K562 (cell line): ENCODE results near the gene MICAL2. TPM values are rescaled to one million over a fixed set of nuclear protein-coding genes. Genes with fewer than 3 reads are reported as not detected.

Source experiments
- ATAC-seq: fragments of 200-7000 bp; cut with Tn5 transposase; 3 replicates; pipeline ENCODE4 v1.9.1; 2020; ENCODE audit warnings: moderate library complexity
- BruUV-seq: library from RNA; stranded (reverse); fragments of 400-500 nt; replicated peaks from 2 replicates; lab custom pipeline; 2021; lab: Mats Ljungman, UMichigan
- CTCF ChIA-PET: fragments of 300-600 bp; formaldehyde crosslinking; extraction: SDS; loops from one replicate; lab custom pipeline; 2021; ENCODE audit warnings: low intra/inter-chr PET ratio; lab: Yijun Ruan, JAX
- POLR2A ChIA-PET: fragments of 300-600, 350-650 bp; sonication (Branson Sonifier 250); formaldehyde crosslinking; extraction: SDS; loops from one replicate; lab custom pipeline; 2021; ENCODE audit warnings: antibody characterized with exemption, inconsistent platforms; lab: Yijun Ruan, JAX
- DNase-seq, 4 experiments: peaks; one replicate each; pipeline versions ENCODE4 v3.0.0 to v3.0.0-alpha.2; 2011 to 2018; ENCODE audit warnings: low spot score in 3 of 4, mixed read lengths in 3 of 4; ENCODE audit errors: extremely low read depth in 1 of 4
- FAIRE-seq: peaks from 2 replicates; lab custom pipeline; 2011; peaks lifted over from hg19 to GRCh38; lab: Jason Lieb, UNC
- H2AFZ ChIP-seq: 2 replicates; pipeline ENCODE4 v1.6.0; 2011; ENCODE audit warnings: low read depth, low read length, control low read depth, inconsistent platforms
- H3K27ac ChIP-seq: fragments of 200-600 bp; 3 replicates; pipeline ENCODE4 v1.8.0; 2011; ENCODE audit warnings: low read depth, mild to moderate bottlenecking, control low read depth, inconsistent platforms, low read length, moderate library complexity, mixed read lengths; ENCODE audit errors: extremely low read depth
- H3K27me3 ChIP-seq, 2 experiments: fragments of 300-600 bp in 1 of 2; 2 replicates in 1 of 2; 3 replicates in 1 of 2; pipeline versions ENCODE4 v1.6.0 to v1.8.0; 2011; ENCODE audit warnings: inconsistent platforms in 2 of 2, low read length in 2 of 2, mild to moderate bottlenecking in 1 of 2, mixed read lengths in 1 of 2, moderate library complexity in 1 of 2; ENCODE audit not compliant: control insufficient read depth in 2 of 2, insufficient read depth in 2 of 2
- H3K36me3 ChIP-seq: fragments of 300-600 bp; 3 replicates; pipeline ENCODE4 v1.8.0; 2011; ENCODE audit warnings: mild to moderate bottlenecking, low read length, inconsistent platforms; ENCODE audit not compliant: control insufficient read depth, insufficient read depth
- H3K4me1 ChIP-seq, 2 experiments: fragments of 200-600 bp in 1 of 2; replicated peaks in 1 of 2; 2 replicates in 1 of 2; 3 replicates in 1 of 2; pipeline versions ENCODE4 v1.5.1 to v1.8.0; 2011; ENCODE audit warnings: inconsistent platforms in 2 of 2, low read length in 2 of 2, mild to moderate bottlenecking in 1 of 2, mixed read lengths in 1 of 2, moderate library complexity in 1 of 2; ENCODE audit not compliant: control insufficient read depth in 2 of 2, insufficient read depth in 2 of 2
- H3K4me2 ChIP-seq: 2 replicates; pipeline ENCODE4 v1.6.1; 2011; ENCODE audit warnings: low read length, control low read depth, inconsistent platforms, mixed read lengths; ENCODE audit not compliant: insufficient read depth
- H3K4me3 ChIP-seq: fragments of 200-600 bp; sonication (generic), shearing (Covaris generic); 2 replicates; pipeline ENCODE4 v1.5.1; 2016; ENCODE audit warnings: control low read depth, inconsistent platforms
- H3K79me2 ChIP-seq: fragments of 200-600 bp; 3 replicates; pipeline ENCODE4 v1.8.0; 2011; ENCODE audit warnings: low read length, inconsistent platforms; ENCODE audit not compliant: control insufficient read depth, insufficient read depth
- H3K9ac ChIP-seq, 2 experiments: 2 replicates each; pipeline versions ENCODE4 v1.6.0 to v1.6.1; 2011; ENCODE audit warnings: low read depth in 2 of 2, low read length in 2 of 2, control low read depth in 1 of 2, inconsistent platforms in 1 of 2, mild to moderate bottlenecking in 1 of 2, mixed read lengths in 1 of 2; ENCODE audit not compliant: insufficient read depth in 1 of 2
- H3K9me1 ChIP-seq: one replicate; pipeline ENCODE4 v1.6.0; 2011; ENCODE audit warnings: inconsistent platforms, mild to moderate bottlenecking, low read length, moderate library complexity; ENCODE audit not compliant: control insufficient read depth, insufficient read depth
- H3K9me3 ChIP-seq: replicated peaks from 2 replicates; pipeline ENCODE4 v1.5.1; 2011; ENCODE audit warnings: low read depth, low read length, inconsistent platforms; ENCODE audit not compliant: control insufficient read depth, insufficient read depth
- H4K20me1 ChIP-seq: replicated peaks from 2 replicates; pipeline ENCODE4 v1.6.1; 2011; ENCODE audit warnings: low read length, inconsistent platforms, mixed read lengths; ENCODE audit not compliant: control insufficient read depth, insufficient read depth
- ATF7 ChIP-seq: fragments of 450-650 bp; IDR thresholded peaks from 2 replicates; pipeline ENCODE4 v1.7.1; 2014; ENCODE audit warnings: mild to moderate bottlenecking, moderate library complexity
- ELF1 ChIP-seq: fragments of 200-800 bp; sonication (Bioruptor generic); IDR thresholded peaks from 2 replicates; pipeline ENCODE4 v1.6.1; 2016; ENCODE audit warnings: missing genetic modification characterization, missing compliant biosample characterization
- HMGN3 ChIP-seq: IDR thresholded peaks from 2 replicates; pipeline ENCODE4 v1.6.1; 2011; ENCODE audit warnings: borderline replicate concordance, low read depth, mild to moderate bottlenecking, mixed read lengths, low read length; ENCODE audit not compliant: insufficient read length; ENCODE audit errors: extremely low read depth
- RAD21 ChIP-seq, 2 experiments: fragments of 250-450 bp in 1 of 2; fragments of 450-650 bp in 1 of 2; sonication (Bioruptor Pico) in 1 of 2; formaldehyde crosslinking in 1 of 2; IDR thresholded peaks in 1 of 2; conservative IDR thresholded peaks in 1 of 2; 2 replicates each; pipeline versions ENCODE4 v1.4.0 to v1.8.0; 2020 to 2022; ENCODE audit warnings: mild to moderate bottlenecking in 2 of 2, moderate library complexity in 1 of 2
- ZNF184 ChIP-seq: sonication (generic); formaldehyde crosslinking; IDR thresholded peaks from 2 replicates; pipeline ENCODE4 v1.5.0; 2020; ENCODE audit warnings: missing genetic modification reagents
- WGBS: fragments of 100-300 bp; shearing (Covaris generic); methylation state at CpG from one replicate; pipeline ENCODE4 v1.1.6; 2016; ENCODE audit warnings: low coverage, mixed read lengths; ENCODE audit not compliant: insufficient coverage; ENCODE audit errors: missing lambda C conversion rate; 5-methylcytosine and 5-hydroxymethylcytosine counted together
- in situ Hi-C: fragments of 300-500 bp; cut with MboI; formaldehyde crosslinking; loops from 4 replicates; pipeline ENCODE4 v1.15.0; 2018; ENCODE audit warnings: inconsistent platforms, mixed read lengths
- intact Hi-C: fragments of 100-400 bp; cut with micrococcal nuclease; formaldehyde crosslinking; loops from 2 replicates; pipeline ENCODE4 v1.14.2; 2022
- polyA plus RNA-seq, 8 experiments: library from polyadenylated mRNA; depleted of rRNA in 4 of 8; stranded (reverse) in 5 of 8; unstranded in 3 of 8; fragments of >200 nt; fragmentation: Nextera tagmentation in 2 of 8; fragmentation: Illumina TruSeq in 1 of 8; extraction: Ambion mirVana in 2 of 8; extraction: Trizol in 1 of 8; gene quantifications; 2 replicates each; pipeline versions ENCODE4 v1.2.1 to v1.2.3, GENCODE V29; 2011 to 2014; ENCODE audit warnings: inconsistent platforms in 1 of 8, missing spikeins in 1 of 8
- total RNA-seq, 7 experiments: library from RNA; depleted of rRNA in 6 of 7; stranded (reverse); fragments of >200 nt in 6 of 7; fragmentation: Illumina TruSeq in 2 of 7; extraction: Trizol in 2 of 7; gene quantifications; 2 replicates each; pipeline versions ENCODE4 v1.2.1 to v1.2.3, GENCODE V29; 2011 to 2021; ENCODE audit warnings: low replicate concordance in 1 of 7
- TF ChIP-seq, protein P1 (sequence below): fragments of 450-650 bp; formaldehyde crosslinking; IDR thresholded peaks from 2 replicates; pipeline ENCODE4 v1.4.0; 2020; ENCODE audit warnings: mild to moderate bottlenecking, moderate library complexity
- TF ChIP-seq, protein P2 (sequence below): fragments of 150-350 bp; conservative IDR thresholded peaks from 2 replicates; pipeline ENCODE4 v1.6.1; 2014; ENCODE audit warnings: low read length
- TF ChIP-seq, protein P3 (sequence below): sonication (generic); formaldehyde crosslinking; IDR thresholded peaks from 2 replicates; pipeline ENCODE4 v1.8.1; 2023; ENCODE audit warnings: missing genetic modification reagents, mild to moderate bottlenecking, borderline replicate concordance

Gene MICAL2
- total and polyA plus RNA-seq, 9 of the 15 experiments (the other 6 are each of a cell fraction or from before 2014, with no cell fraction given): 4.7 to 64.2 (median 33.6) TPM

DNA sequence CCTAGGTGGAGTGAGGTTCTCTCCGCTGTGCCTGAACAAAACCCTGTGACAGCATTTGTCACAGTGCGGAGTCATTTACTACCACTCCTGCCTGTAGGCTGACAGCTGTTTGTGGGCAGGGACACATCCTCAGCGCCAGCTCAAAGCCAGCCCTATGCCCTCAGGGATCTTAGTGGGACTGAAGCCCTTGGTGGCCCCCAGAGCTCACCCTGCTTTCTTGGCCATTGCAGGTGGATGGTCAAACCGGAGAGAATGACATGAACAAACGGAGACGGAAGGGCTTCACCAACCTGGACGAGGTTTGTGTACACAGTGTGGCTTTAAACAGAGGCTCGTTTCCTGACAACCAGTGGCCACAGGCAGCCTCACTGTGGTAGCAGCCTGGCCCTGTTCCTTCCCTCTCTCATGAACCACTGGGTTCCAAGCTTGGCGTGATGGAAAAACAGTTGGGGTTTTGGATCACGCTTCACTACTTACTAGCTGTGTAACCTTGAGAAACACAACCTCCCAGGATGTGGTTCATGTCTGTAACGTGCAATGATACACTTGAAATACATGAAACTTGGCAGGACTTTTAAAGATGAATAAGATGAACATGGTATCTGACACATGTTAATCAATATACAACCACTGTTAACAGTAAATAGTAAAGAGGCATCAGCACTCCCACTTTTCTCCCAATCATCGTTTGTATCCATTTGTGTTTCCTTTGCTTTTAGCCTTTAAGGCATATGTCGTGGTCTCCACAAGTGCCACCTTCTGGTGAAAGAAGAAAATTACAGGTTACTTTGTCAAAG is 125.8 kb downstream of the MICAL2 start (continued):
- TF ChIP-seq, protein P1, sequence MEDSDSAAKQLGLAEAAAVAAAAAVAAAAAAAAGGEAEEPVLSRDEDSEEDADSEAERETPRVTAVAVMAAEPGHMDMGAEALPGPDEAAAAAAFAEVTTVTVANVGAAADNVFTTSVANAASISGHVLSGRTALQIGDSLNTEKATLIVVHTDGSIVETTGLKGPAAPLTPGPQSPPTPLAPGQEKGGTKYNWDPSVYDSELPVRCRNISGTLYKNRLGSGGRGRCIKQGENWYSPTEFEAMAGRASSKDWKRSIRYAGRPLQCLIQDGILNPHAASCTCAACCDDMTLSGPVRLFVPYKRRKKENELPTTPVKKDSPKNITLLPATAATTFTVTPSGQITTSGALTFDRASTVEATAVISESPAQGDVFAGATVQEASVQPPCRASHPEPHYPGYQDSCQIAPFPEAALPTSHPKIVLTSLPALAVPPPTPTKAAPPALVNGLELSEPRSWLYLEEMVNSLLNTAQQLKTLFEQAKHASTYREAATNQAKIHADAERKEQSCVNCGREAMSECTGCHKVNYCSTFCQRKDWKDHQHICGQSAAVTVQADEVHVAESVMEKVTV (CRISPR knock-in tag): peak; percentile 51; the same call in 1 of the 2 replicates
- TF ChIP-seq HMGN3 (no peak), RAD21 (CRISPR knock-in tag; conservative IDR thresholded peaks at IDR 0.05 in 1 of 2, IDR thresholded peaks at IDR 0.05 in 1 of 2) (peak; percentile 87 to 88)

DNA sequence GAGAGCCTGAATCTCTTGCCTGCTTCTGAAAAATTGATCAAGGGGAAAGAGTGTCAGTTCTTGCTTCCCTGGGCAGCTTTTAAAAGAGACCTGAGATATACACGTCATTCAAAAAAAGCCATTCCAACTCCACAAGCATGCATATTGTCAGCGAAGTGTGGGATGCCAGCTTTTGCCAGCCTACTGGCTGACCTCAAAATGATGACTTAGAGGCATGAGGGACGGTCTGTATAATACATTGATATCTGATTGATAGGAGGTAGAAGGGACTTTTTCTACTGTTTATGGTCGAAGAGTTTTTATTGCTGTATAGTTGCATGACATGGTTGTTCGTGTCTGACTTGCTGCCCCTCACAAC is 126.3 kb downstream of the MICAL2 start:
- Histone ChIP-seq H3K9me3 (no peaks in the 10 kb centered on the region), H3K9ac (no peak overlapping the region), H4K20me1 (no peaks in the 10 kb centered on the region), H3K4me2 (no peak overlapping the region), H3K9me1 (no peaks in the 10 kb centered on the region)
- FAIRE-seq (peak; percentile 11), ATAC-seq (no peak), DNase-seq (no peak)
- no TSS peak for BruUV-seq
- CTCF ChIA-PET: interaction anchor here (0.7 to 3.9 kb wide), 4 partner anchors 44 to 189 kb away, joined by 3 to 42 read pairs (median 20); no protein-coding TSS in a partner anchor
- no peak for TF ChIP-seq ZNF184 (CRISPR knock-in tag)
- TF ChIP-seq, protein P2, sequence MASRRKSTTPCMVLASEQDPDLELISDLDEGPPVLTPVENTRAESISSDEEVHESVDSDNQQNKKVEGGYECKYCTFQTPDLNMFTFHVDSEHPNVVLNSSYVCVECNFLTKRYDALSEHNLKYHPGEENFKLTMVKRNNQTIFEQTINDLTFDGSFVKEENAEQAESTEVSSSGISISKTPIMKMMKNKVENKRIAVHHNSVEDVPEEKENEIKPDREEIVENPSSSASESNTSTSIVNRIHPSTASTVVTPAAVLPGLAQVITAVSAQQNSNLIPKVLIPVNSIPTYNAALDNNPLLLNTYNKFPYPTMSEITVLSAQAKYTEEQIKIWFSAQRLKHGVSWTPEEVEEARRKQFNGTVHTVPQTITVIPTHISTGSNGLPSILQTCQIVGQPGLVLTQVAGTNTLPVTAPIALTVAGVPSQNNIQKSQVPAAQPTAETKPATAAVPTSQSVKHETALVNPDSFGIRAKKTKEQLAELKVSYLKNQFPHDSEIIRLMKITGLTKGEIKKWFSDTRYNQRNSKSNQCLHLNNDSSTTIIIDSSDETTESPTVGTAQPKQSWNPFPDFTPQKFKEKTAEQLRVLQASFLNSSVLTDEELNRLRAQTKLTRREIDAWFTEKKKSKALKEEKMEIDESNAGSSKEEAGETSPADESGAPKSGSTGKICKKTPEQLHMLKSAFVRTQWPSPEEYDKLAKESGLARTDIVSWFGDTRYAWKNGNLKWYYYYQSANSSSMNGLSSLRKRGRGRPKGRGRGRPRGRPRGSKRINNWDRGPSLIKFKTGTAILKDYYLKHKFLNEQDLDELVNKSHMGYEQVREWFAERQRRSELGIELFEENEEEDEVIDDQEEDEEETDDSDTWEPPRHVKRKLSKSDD: no peak
- TF ChIP-seq ELF1 (tag): 0 out of 2 replicates have a peak, but pooled peaks have one; percentile 29
- TF ChIP-seq, protein P3, sequence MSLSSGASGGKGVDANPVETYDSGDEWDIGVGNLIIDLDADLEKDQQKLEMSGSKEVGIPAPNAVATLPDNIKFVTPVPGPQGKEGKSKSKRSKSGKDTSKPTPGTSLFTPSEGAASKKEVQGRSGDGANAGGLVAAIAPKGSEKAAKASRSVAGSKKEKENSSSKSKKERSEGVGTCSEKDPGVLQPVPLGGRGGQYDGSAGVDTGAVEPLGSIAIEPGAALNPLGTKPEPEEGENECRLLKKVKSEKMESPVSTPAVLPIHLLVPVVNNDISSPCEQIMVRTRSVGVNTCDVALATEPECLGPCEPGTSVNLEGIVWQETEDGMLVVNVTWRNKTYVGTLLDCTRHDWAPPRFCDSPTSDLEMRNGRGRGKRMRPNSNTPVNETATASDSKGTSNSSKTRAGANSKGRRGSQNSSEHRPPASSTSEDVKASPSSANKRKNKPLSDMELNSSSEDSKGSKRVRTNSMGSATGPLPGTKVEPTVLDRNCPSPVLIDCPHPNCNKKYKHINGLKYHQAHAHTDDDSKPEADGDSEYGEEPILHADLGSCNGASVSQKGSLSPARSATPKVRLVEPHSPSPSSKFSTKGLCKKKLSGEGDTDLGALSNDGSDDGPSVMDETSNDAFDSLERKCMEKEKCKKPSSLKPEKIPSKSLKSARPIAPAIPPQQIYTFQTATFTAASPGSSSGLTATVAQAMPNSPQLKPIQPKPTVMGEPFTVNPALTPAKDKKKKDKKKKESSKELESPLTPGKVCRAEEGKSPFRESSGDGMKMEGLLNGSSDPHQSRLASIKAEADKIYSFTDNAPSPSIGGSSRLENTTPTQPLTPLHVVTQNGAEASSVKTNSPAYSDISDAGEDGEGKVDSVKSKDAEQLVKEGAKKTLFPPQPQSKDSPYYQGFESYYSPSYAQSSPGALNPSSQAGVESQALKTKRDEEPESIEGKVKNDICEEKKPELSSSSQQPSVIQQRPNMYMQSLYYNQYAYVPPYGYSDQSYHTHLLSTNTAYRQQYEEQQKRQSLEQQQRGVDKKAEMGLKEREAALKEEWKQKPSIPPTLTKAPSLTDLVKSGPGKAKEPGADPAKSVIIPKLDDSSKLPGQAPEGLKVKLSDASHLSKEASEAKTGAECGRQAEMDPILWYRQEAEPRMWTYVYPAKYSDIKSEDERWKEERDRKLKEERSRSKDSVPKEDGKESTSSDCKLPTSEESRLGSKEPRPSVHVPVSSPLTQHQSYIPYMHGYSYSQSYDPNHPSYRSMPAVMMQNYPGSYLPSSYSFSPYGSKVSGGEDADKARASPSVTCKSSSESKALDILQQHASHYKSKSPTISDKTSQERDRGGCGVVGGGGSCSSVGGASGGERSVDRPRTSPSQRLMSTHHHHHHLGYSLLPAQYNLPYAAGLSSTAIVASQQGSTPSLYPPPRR: no peak
- TF ChIP-seq ATF7: 0 out of 2 replicates have a peak, but pooled peaks have one; percentile 11
- TF ChIP-seq, all 486 proteins: peak for 2
- Histone ChIP-seq H3K4me3 (no peak overlapping the region), H3K27me3 (no peaks in the 10 kb centered on the region), H3K79me2 (no peaks in the 10 kb centered on the region), H3K36me3 (peaks cover 47% of the 10 kb centered on the region), H3K4me1 (peaks cover 0 to 7% of the 10 kb centered on the region in 2 experiments; a peak in 3 of 5 replicates), H2AFZ (no peak overlapping the region), H3K27ac (no peak overlapping the region)
- WGBS: 53% methylated on average over 5 of the region's 5 CpGs
- POLR2A ChIA-PET: interaction anchor here (0.6 to 1.2 kb wide), 2 partner anchors 24 to 384 kb away, joined by 4 read pairs; no protein-coding TSS in a partner anchor
- intact Hi-C loops (loop anchor here (1.0 to 5.0 kb wide), 4 partner anchors 44 to 189 kb away; no protein-coding TSS in a partner anchor), in situ Hi-C loops (no loop called here)
